ENCODE results near the gene HBD. TPM values are rescaled to one million over a fixed set of nuclear protein-coding genes. Genes with fewer than 3 reads are reported as not detected.

Gene HBD
- polyA plus RNA-seq, 1 of the 3 experiments (the other 2 are of a cell fraction) = not detected

DNA sequence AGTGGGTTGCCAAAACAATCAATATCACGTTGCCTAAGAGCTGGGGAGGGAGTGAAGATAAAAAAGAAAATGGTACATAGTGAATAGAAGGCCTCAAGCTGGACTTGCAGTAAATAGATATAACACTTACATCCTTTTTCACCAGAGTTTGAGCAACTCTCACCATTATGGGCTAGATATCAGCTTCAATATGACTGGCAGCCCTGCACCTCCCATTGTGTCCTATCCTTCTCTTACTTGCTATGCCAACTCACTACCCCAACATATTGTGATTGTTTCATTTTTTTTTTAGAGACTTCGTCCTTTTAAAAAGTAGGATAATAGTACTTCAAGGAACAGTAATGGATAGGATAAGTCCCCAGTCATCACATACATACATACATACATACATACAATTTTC, 7.9 kb upstream of the HBD start:
- H3K27me3 ChIP-seq (ENCODE audit: insufficient read depth) = no peaks in the 10 kb centered on the region; the same call in 1 of the 2 replicates
- no peak for DNase-seq
- no peak overlapping the region for H3K4me3 ChIP-seq (ENCODE audit: low read depth in 2 of 2, low read length in 1 of 2)
- H3F3A ChIP-seq (replicated peaks; ENCODE audit: insufficient read depth) = no peaks in the 10 kb centered on the region
- no peak overlapping the region for H3K27ac ChIP-seq (ENCODE audit: low read depth in 2 of 2, low read length in 1 of 2)
- H3K9ac ChIP-seq = no peak overlapping the region
- H3K9me2 ChIP-seq = no peaks in the 10 kb centered on the region
- no peak overlapping the region for H3K4me2 ChIP-seq
- H3K79me2 ChIP-seq (ENCODE audit: insufficient read depth) = no peaks in the 10 kb centered on the region
- ChIA-PET CTCF (no interaction called here), POLR2A (no interaction called here)
- H4K20me1 ChIP-seq (ENCODE audit: insufficient read depth) = no peaks in the 10 kb centered on the region
- no peaks in the 10 kb centered on the region for H3K36me3 ChIP-seq (replicated peaks in 1 of 2; ENCODE audit: control insufficient read depth in 1 of 2, insufficient read depth in 2 of 2, low read length in 1 of 2)
- 3% methylated on average over 2 of the region's 2 CpGs for WGBS (ENCODE audit: low lambda C conversion rate)
- TF ChIP-seq POLR2AphosphoS5 (IDR thresholded peaks at IDR 0.05; ENCODE audit: low read depth, low read length) (no peak), IRF3 (IDR thresholded peaks at IDR 0.05; ENCODE audit: low read depth, low read length) (no peak), JUND (IDR thresholded peaks at IDR 0.05) (no peak), TEAD4 (IDR thresholded peaks at IDR 0.05; ENCODE audit: borderline replicate concordance, insufficient read depth) (no peak), NRF1 (IDR thresholded peaks at IDR 0.05; ENCODE audit: low read depth, low read length) (no peak), FOXM1 (IDR thresholded peaks at IDR 0.05; ENCODE audit: low read depth) (no peak), USF2 (IDR thresholded peaks at IDR 0.05; ENCODE audit: borderline replicate concordance, low read depth, low read length) (no peak), PBX3 (IDR thresholded peaks at IDR 0.05) (no peak), MEF2A (IDR thresholded peaks at IDR 0.05; ENCODE audit: borderline replicate concordance, low read depth) (no peak), GATA2 (CRISPR knock-in tag; IDR thresholded peaks at IDR 0.05) (no peak), RFX5 (IDR thresholded peaks at IDR 0.05; ENCODE audit: low read length) (no peak), RAD21 (IDR thresholded peaks at IDR 0.05; ENCODE audit: low read length) (no peak), TAF1 (IDR thresholded peaks at IDR 0.05; ENCODE audit: borderline replicate concordance, low read depth, low read length) (no peak), MXI1 (IDR thresholded peaks at IDR 0.05; ENCODE audit: low read depth, low read length) (no peak), ELF1 (IDR thresholded peaks at IDR 0.05) (no peak), RXRA (IDR thresholded peaks at IDR 0.05; ENCODE audit: borderline replicate concordance, low read depth) (no peak), CHD2 (IDR thresholded peaks at IDR 0.05; ENCODE audit: low read length, partially characterized antibody) (no peak)
- TF ChIP-seq, protein P1, sequence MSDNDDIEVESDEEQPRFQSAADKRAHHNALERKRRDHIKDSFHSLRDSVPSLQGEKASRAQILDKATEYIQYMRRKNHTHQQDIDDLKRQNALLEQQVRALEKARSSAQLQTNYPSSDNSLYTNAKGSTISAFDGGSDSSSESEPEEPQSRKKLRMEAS (IDR thresholded peaks at IDR 0.05; ENCODE audit: low read depth) = no peak
- TF ChIP-seq, protein P2, sequence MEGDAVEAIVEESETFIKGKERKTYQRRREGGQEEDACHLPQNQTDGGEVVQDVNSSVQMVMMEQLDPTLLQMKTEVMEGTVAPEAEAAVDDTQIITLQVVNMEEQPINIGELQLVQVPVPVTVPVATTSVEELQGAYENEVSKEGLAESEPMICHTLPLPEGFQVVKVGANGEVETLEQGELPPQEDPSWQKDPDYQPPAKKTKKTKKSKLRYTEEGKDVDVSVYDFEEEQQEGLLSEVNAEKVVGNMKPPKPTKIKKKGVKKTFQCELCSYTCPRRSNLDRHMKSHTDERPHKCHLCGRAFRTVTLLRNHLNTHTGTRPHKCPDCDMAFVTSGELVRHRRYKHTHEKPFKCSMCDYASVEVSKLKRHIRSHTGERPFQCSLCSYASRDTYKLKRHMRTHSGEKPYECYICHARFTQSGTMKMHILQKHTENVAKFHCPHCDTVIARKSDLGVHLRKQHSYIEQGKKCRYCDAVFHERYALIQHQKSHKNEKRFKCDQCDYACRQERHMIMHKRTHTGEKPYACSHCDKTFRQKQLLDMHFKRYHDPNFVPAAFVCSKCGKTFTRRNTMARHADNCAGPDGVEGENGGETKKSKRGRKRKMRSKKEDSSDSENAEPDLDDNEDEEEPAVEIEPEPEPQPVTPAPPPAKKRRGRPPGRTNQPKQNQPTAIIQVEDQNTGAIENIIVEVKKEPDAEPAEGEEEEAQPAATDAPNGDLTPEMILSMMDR (IDR thresholded peaks at IDR 0.05) = no peak
- H2AFZ ChIP-seq (ENCODE audit: low read depth) = no peak overlapping the region
- H3K4me1 ChIP-seq (ENCODE audit: control insufficient read depth in 1 of 2, insufficient read depth in 2 of 2, low read depth in 1 of 2, low read length in 1 of 2) = no peaks in the 10 kb centered on the region
- no peaks in the 10 kb centered on the region for H3K9me3 ChIP-seq

Measured in SK-N-SH (cell line).